ENCODE data around the gene FES.
"Not testable (repeated sequence)": the region's sequence is repeated elsewhere in the genome, so short reads cannot be mapped to it uniquely, and the experiment has no call there.

Gene FES

DNA sequence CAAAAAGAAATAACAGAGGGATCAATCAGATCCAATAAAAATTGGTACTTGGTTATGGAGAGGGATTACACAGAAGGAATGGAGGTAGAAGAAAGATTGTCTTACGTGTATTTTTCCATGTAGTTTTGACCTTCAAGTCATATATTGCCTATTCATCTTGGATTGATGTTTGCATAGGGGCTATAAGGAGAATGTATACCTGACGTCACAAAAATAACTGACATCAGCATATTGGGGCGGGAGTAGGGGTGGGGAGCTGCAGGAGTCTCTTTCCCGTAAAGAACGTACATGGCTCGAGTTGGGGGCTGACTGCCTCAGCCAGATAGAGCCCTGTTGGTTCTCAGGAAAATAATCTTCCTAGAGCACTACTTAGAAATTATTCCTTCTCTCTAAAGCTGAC is 21.8 kb upstream of the FES start:
- DNase-seq: no peak

DNA sequence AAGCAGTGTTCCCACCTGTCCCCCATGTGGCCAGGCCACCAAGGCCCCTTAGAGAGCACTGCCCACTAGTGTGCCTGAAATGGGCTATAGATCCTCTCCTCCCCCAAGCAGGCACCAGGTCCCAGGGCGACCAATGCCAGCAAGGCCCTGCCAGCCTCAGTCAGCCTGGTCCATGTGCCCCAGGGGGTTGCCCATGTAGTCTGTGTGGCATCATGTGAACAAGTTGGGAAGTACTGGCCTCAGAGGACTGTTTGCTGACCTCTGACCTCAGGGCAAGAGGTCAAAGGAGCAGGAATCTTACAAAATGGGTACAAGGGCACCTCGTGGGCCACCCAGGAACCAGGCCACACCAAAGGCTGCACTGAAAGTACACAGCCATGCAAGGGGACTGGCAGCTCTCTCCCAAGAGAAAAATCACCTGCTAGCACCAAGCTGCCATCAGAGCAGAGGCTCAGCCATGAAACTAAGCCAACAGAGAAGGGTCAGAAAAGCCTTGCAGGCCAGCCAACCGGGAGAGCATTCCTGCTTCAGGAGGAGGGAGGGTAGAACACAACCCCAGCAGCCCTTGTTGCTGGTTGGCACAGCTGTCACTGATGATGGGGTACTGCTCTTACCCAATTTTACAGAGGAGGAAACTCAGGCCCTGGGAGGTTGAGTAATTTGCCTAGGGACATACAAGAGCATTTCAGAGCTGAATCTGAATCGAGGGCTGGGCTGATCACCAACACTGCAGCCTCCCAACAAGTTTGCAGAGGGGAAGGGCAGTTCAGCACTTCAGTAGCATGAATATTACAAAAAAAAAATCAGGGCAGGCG is 21.1 kb upstream of the FES start:
- no peak for DNase-seq

DNA sequence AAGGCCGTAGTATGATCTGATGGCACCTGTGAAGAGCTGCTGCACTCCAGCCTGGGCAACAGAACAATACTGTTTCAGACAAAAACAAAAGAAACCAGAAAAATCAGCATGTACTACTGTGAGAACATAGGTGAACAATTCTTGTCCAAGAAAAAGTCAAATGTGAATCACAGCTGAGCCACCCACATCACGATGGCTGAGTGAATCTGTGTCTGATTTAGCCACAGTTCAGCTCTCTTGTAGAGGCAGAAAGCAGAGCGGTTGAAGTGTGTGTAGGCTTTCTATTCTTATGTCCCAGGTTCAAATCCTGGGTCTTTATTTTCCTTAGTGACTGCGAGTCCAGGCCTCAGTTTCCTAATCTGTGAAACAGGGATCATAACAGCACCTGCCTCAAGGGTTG is 20.3 kb upstream of the FES start:
- DNase-seq: no peak

DNA sequence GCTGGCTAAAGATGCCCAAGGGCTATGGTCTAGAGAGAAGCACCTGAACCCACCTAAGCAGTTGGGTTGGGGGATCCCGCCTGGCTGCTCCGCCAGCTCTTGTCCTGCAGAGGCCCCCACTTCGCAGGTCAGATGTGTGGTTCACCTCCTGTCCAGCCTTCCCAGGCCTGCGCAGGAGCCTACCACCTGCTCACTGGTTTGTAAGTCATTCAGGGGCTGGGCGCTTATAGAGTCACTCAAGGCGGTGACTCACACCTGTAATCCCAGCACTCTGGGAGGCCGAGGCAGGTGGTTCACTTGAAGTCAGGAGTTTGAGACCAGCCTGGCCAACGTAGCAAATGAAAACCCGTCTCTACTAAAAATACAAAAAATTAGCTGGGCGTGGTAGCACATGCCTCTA is 19.8 kb upstream of the FES start:
- no peak for DNase-seq

DNA sequence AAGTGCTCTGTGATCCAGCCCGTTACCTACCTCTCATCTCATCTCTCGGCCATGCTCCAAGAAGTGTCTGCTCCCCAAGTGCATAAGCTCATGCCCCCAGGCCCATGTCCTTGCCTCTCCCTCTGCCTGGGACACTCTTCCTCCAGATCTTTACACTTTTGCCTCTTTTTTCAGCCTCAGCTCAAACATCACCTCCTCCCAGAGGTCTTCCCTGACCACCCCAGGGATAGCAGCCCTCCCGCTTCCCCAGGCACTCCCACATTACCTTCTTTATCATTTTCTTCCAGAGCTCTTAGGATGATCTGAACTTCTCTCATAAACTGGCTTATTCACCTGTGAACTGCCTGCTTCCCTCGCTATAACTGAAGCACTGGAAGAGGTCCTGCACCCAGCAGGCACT is 18.6 kb upstream of the FES start:
- no peak for DNase-seq

DNA sequence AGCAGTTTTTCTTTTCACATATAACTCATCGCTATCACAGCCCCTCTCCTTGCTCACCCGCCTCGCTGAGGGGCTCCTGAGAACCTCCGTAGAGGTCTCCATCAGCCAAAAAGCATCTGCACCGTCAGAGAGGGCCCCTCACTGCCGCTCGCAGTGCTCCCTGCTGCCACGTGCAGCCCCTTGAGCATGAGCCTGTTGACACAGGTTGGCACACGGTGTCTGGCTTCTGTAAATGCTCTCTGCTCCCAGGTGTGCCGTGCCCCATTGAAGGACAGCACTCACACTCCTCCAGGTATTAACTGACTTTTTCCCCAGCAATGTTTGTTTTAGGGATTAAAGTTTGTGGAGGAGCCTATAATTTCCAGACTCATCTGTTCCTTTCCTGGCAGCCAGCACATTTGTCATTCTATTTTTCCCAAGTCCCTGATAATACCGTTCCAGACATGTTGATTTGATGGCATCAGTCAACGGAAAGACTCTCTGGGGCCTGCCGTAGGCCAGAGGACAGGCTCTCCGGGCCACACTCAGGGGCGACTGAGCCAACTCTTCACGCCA is 18.1 kb upstream of the FES start:
- DNase-seq: no peak

DNA sequence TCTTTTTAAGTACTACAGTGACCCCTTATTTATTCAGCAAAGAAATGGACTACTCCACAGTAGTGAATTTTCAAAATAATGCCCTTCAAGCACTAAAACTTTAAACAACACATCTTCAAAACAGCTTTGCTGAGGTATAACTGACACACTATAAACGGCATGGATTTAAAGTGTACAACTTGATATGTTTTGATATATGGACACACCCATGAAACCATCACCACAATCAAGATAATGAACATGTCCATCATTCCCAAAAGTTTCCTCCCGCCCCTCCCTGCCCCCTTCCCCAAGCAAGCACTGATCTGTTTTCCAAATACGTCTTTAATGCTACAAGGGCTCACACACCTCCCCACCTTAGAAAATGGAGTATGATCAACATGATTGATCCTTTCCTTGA is 17.5 kb upstream of the FES start:
- DNase-seq: no peak

DNA sequence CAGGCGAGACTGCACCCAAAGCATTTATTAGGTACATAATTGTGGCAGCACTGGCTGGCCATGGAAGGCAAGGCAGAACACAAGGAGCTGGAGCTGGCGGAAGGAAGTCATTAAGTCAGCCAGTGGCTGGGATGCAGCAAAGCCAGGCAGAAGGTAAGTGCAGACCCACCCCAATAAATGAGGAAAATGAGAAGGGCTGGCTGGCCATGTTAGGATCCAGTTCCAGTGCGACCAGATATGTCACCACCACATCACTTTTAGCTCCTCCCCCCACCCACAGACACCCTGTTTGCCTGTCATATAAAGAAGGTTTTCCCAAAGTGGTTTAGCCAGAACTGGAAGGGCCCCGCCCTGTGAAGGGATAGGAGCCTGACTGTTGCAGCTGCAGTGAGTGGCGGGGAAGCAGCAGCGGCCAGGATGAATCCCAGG is 16.0 kb upstream of the FES start, which contains the start of gene FURIN:
Gene FURIN (plus strand): TSS at position 328 of the 429 bp plus-strand sequence. CDS start 7,153 bp downstream, outside the sequence.
- no peak for DNase-seq

DNA sequence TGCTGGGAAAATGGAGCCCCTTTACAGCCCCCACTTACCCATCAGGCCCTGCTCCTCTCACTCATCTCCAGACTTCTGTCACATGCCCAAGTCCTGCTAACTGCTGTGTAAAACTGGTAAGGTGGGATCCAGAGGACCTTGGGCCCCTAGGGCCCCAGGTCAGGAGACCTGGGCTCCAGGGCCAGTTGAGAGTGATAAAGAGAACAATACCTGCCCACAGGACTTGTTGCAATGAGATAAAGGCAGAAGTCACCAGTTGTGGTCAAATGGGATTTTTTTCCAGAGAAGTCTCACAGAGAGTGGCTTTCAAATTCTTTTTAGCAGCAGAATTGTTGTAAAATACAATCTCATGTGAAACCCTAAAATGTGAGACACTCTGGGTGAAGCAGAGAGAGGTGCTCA is 15.2 kb upstream of the FES start:
- DNase-seq: peak; percentile 30

DNA sequence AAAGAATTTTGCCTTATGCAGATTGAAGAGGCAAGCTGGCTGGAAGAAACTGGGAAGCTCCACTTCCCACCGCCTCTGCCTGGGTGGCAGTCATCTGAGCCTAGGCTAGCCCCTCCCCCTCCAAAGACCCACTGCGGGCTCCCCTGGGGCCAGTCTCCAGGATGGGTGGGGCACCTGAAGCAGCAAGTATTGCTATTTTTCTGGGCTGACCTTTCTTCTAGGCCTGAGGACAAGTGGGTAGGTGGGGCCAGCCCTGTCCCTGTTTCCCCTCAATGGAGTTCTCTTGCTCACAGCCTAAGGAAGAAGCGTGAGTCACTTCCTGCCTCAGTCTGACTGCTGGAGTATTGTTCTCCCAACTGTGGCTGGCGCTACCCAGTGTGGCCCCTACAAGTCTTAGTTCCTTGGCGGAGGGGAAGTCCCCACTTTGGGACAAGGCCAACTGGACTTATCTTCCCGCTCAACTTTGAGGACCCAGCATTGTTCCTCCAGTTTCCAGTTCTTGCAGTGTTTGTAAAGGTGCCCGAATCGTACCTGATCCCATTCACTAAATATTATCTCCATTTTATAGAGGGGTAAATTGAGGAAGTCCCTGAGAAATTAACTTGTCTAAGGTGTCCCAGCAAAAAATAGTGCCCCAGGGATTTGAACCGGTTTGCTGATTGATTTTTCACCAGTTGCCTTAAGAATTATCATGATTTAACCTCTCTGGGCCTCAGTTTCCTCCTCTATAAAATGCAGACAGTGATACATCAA is 14.5 kb upstream of the FES start:
- peak; percentile 87 for DNase-seq

DNA sequence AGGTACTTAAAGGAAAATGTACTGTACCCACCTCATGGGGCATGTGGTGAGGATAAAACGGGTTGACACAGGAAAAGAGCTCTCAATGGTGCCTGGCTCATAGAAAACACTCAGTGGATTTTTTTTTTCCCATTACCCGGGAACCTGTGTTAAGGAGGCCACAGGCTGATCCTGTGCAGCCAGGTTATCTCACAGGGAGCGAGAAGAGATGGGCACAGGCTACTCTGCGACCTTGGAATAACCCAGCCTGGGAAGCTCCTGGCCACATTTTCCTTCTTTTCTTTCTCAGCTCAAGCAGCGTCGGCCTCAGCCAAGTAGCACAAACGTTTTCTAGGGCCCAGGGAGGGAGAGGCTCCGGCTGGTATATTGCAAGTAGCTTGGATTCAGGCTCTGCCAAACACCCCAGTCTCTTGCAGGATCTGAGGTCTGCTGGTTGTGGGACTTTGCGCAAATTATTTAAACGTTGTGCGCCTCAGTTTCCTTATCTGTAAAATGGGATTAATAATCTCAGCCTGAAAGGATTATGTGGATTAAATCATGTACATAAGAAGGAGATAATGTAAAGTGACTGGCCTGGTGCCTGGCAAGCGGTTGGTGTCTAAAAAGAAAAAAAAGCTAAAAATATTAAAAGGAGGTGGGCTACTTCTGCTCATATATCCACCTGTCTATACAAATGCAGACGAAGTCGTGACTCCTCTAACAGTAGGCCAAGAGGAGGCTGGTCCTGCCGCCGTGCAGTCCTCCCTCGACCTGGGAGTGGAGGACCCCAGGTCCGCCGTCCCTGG is 13.8 kb upstream of the FES start:
- DNase-seq: peak; percentile 43

DNA sequence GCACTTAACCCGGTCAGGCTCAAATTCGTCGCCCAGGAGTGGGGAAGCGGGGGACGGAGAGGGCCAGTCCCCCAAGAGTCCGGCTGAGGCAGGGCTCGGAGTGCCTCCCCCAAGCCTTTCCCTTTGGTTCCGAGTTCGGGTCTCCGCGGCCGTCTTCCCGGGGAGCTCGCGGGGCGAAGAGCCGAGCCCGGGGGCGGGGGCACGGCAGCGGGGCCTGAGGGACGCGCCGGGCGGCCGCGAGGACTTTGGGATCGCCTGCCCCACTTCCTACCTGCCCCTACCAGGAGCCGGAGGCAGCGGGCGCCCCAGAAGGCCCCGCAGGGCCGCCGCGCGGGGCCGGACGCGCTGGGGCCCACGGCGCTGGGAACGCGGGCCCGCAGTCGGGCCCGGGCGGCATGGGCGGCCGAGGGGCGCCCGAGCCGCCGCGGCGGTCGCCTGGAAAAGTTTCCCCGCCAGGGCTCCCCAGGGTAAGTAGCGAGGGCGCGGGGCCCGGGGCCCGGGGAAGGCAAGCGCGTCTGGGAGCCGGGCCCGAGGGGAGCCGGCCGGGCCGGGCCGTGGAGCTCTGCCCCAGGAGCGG is 13.1 kb upstream of the FES start:
- DNase-seq: peak; percentile 50

DNA sequence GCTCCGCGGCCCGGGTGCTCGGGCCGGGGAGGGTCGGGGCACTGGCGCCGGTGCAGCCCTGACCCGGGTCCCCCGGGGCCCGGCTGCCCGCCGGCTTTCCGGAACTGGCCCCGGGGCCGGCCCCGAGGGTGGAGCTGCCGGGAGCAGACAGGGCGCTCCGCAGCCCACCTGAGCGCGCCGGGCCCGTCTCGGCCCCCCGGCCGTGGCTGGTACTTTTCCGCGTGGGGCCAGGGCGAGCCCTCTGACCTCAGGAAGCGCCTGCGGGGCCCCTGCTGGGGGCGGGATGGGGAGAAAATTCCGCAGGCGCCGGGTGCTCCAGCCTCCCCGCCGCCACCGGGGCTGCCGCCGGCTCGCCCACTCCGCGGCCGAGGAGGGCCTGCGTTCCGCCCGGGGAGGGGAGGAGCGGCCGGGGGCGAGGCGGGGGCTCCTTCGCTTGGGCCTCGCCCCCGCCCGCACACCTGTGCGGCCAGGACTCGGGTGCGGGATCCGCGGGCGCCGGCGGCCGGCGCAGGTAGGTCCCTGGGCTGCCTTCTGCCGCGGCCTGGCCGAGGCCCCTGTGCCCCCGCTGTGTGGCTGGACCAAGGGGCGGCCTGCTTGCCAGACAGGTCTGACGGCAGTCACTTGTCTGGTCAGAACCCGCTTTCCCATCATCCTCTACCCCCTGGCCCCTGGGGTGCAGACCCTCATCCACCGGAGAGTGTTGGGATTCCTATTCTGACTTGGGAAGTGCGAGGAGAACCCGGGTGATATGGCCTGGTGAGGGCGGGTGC is 12.4 kb upstream of the FES start:
- DNase-seq: peak; percentile 35

DNA sequence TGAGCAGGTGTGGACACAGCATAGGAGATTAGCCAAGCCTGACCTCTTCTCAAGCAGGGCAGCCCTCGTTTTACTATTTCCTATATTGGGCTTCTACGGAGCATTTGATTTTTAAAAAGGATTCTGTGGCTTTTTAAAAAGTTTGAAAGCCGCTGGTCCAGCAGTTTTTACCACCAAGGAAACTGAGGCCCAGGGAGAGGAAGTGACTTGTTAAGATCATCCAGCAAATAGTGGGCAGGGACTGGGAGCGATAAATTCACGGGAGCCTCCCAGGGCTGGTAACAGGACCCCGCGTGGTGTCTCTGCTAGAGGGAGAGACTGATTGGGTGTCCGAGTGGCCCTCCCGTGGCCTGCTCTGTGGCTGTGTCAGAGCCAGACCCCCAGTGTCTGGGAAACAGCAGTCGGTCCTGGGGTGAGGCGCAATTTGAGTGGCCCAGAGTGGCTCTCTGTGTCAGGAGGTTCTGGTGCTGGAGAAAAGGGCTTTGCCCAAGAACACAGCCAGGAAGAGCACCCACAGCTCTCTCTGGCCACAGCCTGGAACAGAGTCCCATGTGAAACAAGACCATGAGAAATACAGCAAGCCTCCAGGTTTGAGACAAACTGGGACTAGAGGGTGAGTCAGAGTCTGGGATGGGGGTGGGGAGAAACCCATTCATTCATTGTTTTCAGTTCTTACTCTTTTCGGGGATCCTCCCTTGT is 11.7 kb upstream of the FES start:
- DNase-seq: peak; percentile 88

DNA sequence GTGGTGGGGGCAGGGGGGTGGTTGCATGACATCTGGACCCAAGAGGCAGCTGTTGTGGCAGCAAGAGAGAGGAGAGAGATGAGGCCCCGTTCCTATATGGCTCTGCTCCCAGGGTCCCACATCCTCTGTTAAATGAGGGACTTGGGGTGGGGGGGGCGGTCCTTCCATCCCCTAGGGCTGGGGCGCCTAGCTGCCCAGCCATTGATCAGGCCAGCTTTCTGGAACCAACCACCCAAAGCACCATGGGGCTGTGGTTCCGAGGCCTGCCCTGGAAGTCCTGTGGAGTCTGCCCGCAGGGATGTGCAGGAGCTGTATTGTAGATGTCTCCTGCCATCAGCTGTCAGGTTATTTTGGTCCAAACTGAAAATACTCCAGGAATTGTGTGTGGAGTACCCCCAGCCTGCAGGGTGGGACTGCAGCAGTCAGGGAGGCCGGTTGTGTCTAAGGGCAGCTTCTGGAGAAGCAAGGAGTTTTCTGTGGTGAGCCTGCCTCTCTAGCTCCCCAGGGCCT is 10.8 kb upstream of the FES start:
- no peak for DNase-seq

DNA sequence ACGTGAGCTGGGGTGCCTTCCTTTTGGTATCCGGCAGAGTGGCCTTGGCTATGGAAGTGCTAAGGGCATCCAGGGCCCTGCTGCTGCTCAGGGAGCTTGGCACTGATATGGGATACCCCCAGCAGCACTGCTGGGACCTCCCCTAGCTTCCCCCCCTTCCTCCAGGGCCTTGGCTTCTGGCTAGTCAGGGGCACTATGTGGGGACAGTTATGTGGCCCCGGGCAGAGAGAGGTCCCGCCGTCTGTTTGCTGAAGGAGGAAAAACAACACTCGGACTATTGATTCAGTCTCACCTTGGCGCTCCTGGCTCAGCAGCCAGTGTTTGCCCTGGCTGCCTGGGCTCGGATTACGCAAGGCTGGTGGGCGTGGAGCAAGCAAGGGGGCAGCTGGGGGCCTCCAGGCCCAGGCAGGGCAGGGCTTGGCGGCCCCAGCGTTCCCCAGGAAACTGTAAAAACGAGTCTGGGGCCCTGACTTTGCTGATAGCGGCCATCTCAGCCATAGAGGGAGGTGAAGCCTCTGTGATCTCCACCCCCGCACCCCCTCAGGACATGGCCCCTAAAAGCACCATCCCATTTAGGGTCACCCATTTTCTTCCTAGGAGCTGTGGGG is 10.2 kb upstream of the FES start:
- peak; percentile 26 for DNase-seq

DNA sequence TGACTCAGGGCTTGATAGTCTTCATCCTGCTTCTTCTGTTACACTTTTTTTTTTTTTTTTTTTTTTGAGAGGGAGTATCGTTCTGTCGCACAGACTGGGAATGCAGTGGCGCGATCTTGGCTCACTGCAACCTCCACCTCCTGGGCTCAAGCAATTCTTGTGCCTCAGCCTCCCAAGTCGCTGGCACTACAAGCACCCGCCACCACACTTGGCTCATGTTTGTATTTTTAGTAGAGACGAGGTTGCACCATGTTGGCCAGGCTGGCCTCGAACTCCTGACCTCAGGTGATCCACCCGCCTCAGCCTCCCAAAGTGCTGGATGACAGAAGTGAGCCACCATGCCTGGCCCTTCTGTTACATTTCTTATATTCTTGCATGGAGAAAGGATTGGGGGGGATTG is 9.3 kb upstream of the FES start:
- not testable (repeated sequence) for DNase-seq

DNA sequence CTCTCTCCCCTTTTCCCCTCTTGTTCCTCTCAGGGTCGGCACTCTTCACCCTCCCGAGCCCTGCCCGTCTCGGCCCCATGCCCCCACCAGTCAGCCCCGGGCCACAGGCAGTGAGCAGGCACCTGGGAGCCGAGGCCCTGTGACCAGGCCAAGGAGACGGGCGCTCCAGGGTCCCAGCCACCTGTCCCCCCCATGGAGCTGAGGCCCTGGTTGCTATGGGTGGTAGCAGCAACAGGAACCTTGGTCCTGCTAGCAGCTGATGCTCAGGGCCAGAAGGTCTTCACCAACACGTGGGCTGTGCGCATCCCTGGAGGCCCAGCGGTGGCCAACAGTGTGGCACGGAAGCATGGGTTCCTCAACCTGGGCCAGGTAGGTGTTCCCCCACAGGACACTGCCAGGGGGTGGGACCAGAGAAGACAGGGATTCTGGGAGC is 8.7 kb upstream of the FES start:
- no peak for DNase-seq

DNA sequence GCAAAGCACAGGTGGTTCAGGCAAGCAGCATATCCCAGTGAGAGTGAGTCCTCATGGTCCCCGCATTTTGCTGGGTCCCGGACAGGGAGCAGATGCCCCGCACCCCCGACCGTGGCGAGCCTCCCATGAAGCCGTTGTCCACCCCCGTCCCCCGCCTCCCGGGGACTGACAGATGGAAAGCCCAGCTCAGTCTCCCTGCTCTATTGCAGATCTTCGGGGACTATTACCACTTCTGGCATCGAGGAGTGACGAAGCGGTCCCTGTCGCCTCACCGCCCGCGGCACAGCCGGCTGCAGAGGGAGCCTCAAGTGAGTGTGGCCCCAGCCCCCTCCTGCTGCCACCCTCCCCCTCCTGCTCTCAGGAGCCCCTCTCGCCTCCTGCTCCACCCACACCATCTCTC is 8.3 kb upstream of the FES start:
- no peak for DNase-seq

DNA sequence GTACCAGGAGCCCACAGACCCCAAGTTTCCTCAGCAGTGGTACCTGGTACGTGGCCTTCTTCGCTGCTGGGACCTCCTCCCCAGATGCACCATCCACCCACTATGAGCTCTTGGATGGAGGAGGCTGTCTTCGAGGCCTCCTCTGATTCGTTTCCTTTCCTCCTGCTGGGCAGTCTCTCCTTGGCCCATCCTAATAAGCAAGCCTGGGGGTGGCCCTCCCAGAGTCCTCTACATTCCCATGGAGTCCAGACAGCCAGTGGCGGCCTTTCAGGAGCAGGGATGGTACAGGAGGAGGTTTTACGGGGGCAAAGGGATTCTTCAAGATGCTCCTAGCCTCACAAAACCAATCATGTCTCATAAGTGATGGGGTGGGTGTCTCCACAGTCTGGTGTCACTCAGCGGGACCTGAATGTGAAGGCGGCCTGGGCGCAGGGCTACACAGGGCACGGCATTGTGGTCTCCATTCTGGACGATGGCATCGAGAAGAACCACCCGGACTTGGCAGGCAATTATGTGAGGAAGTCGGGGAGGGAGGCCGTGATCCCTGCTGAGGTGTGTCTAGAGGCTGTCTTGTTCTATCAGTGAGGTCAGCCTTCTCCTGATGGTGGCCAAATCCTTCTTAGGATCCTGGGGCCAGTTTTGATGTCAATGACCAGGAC is 7.7 kb upstream of the FES start:
- no peak for DNase-seq

Data from activated CD4-positive, alpha-beta T cell treated with anti-CD3 and anti-CD28 coated beads, Interleukin-10, Interleukin-2, amounts not matched to agents 100 ng/mL and 50 ng/mL, durations not matched to agents 16 hours and 8 hours (primary cell).